ENCODE data around the gene JAM3. TPM values are rescaled to one million over a fixed set of nuclear protein-coding genes. Genes with fewer than 3 reads are reported as not detected.
A peak's percentile ranks its signal among the peaks of the same experiment; 100 is the strongest.

Gene JAM3
- total RNA-seq, 1 donor from 2014 or later, result 65.8 TPM

DNA sequence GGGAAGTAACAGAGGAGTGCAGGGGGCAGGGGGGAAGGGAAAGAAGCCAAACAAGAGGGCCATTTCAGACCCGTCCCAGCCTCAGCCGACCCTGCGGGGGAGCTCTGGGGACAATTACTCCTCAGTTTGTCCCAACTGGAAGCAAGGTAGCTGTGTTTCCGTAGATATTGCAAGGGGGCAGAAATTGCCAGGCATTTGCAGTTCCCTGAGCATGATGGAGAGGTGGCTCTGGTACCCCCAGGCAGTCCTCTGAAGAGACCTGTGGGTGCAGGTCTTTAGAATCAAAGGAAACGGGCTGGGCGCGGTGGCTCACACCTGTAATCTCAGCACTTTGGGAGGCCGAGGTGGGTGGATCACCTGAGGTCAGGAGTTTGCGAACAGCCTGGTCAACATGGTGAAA is 13.8 kb upstream of the JAM3 start:
- no peaks in the 10 kb centered on the region for H3K9me3 ChIP-seq (ENCODE audit: control insufficient read depth in 3 of 3, low read length in 3 of 3)
- H3K27ac ChIP-seq (ENCODE audit: low read depth, low read length), result no peak overlapping the region
- no peak overlapping the region for H3K4me3 ChIP-seq (ENCODE audit: low read length in 3 of 3)
- H3K36me3 ChIP-seq (ENCODE audit: control insufficient read depth in 3 of 3, insufficient read depth in 3 of 3, low read length in 3 of 3), result no peaks in the 10 kb centered on the region
- peaks cover 0 to 8% (median 0%) of the 10 kb centered on the region in 3 donors for H3K27me3 ChIP-seq (ENCODE audit: control insufficient read depth in 3 of 3, insufficient read depth in 3 of 3, low read length in 3 of 3)
- H3K9ac ChIP-seq (ENCODE audit: low read depth in 1 of 3, low read length in 3 of 3), result no peak overlapping the region
- H3K4me1 ChIP-seq (ENCODE audit: control insufficient read depth in 3 of 3, insufficient read depth in 3 of 3, low read length in 3 of 3), result peaks cover 5 to 9% (median 6%) of the 10 kb centered on the region in 3 donors

GRCh38 chr11:134060316-134060715 is 8.6 kb upstream of the JAM3 start:
- H3K9ac ChIP-seq (ENCODE audit: low read depth in 1 of 3, low read length in 3 of 3), result no peak overlapping the region
- H3K27ac ChIP-seq (ENCODE audit: low read depth, low read length), result no peak overlapping the region
- H3K9me3 ChIP-seq (ENCODE audit: control insufficient read depth in 3 of 3, low read length in 3 of 3), result no peaks in the 10 kb centered on the region
- no peaks in the 10 kb centered on the region for H3K36me3 ChIP-seq (ENCODE audit: control insufficient read depth in 3 of 3, insufficient read depth in 3 of 3, low read length in 3 of 3)
- no peaks in the 10 kb centered on the region for H3K4me1 ChIP-seq (ENCODE audit: control insufficient read depth in 3 of 3, insufficient read depth in 3 of 3, low read length in 3 of 3)
- H3K27me3 ChIP-seq (ENCODE audit: control insufficient read depth in 3 of 3, insufficient read depth in 3 of 3, low read length in 3 of 3), result peaks cover 0 to 8% (median 2%) of the 10 kb centered on the region in 3 donors
- no peak overlapping the region for H3K4me3 ChIP-seq (ENCODE audit: low read length in 3 of 3)

GRCh38 chr11:134062265-134063123 is 6.4 kb upstream of the JAM3 start:
- Histone ChIP-seq H3K9ac (ENCODE audit: low read depth in 1 of 3, low read length in 3 of 3) (no peak overlapping the region), H3K9me3 (ENCODE audit: control insufficient read depth in 3 of 3, low read length in 3 of 3) (no peaks in the 10 kb centered on the region), H3K4me3 (ENCODE audit: low read length in 3 of 3) (no peak overlapping the region), H3K27ac (ENCODE audit: low read depth, low read length) (no peak overlapping the region), H3K4me1 (ENCODE audit: control insufficient read depth in 3 of 3, insufficient read depth in 3 of 3, low read length in 3 of 3) (no peaks in the 10 kb centered on the region), H3K36me3 (ENCODE audit: control insufficient read depth in 3 of 3, insufficient read depth in 3 of 3, low read length in 3 of 3) (no peaks in the 10 kb centered on the region), H3K27me3 (ENCODE audit: control insufficient read depth in 3 of 3, insufficient read depth in 3 of 3, low read length in 3 of 3) (peaks cover 2 to 14% (median 2%) of the 10 kb centered on the region in 3 donors)

- no peaks in the 10 kb centered on the region for H3K36me3 ChIP-seq (ENCODE audit: control insufficient read depth in 3 of 3, insufficient read depth in 3 of 3, low read length in 3 of 3)
- peaks cover 2 to 11% (median 2%) of the 10 kb centered on the region in 3 donors for H3K27me3 ChIP-seq (ENCODE audit: control insufficient read depth in 3 of 3, insufficient read depth in 3 of 3, low read length in 3 of 3)
- no peaks in the 10 kb centered on the region for H3K4me1 ChIP-seq (ENCODE audit: control insufficient read depth in 3 of 3, insufficient read depth in 3 of 3, low read length in 3 of 3)
- no peak overlapping the region for H3K4me3 ChIP-seq (ENCODE audit: low read length in 3 of 3)
- no peaks in the 10 kb centered on the region for H3K9me3 ChIP-seq (ENCODE audit: control insufficient read depth in 3 of 3, low read length in 3 of 3)
- H3K9ac ChIP-seq (ENCODE audit: low read depth in 1 of 3, low read length in 3 of 3), result no peak overlapping the region
- H3K27ac ChIP-seq (ENCODE audit: low read depth, low read length), result no peak overlapping the region
Observed at GRCh38 chr11:134063124-134063495, 5.8 kb upstream of the JAM3 start.

DNA sequence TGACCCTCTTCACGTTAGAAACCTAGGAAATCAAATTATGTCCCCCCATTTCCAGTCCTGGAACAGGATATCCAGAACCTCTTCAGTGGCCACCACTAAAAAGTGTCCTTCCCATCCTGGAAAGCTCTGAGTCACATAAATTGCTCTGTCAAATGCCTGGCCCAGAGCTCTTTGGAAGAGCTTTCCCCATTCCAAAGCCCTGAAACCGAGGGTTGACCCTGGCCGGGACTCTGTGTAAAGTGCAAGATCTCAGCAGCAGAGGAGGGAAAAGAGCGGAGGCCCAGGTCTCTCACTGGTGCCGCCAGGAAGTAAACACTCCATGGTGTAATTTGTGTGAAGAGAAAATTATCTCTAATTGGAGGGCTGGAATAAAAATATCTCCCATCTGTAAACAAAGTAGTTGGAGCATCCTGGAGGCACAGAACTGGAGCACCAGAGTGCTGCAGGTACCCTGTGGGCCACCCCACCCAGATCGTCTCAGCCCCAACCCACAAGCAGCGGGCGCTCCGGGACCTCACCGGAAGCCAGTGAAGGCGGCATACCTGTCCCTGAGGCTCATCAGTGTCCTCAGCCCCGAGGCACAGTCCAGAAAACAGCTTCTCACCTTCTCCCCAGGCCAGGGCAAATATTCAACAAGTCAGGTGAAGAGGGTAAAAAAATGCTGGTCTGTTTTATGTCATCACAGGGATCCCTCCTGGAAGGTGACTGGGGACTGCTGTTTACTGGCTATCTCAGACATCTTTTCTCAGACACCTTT is 4.7 kb upstream of the JAM3 start:
- no peaks in the 10 kb centered on the region for H3K36me3 ChIP-seq (ENCODE audit: control insufficient read depth in 3 of 3, insufficient read depth in 3 of 3, low read length in 3 of 3)
- H3K27me3 ChIP-seq (ENCODE audit: control insufficient read depth in 3 of 3, insufficient read depth in 3 of 3, low read length in 3 of 3), result peaks cover 2 to 9% (median 7%) of the 10 kb centered on the region in 3 donors
- H3K9ac ChIP-seq (ENCODE audit: low read depth in 1 of 3, low read length in 3 of 3), result no peak overlapping the region
- no peaks in the 10 kb centered on the region for H3K9me3 ChIP-seq (ENCODE audit: control insufficient read depth in 3 of 3, low read length in 3 of 3)
- peaks cover 0 to 2% (median 0%) of the 10 kb centered on the region in 3 donors for H3K4me1 ChIP-seq (ENCODE audit: control insufficient read depth in 3 of 3, insufficient read depth in 3 of 3, low read length in 3 of 3)
- no peak overlapping the region for H3K4me3 ChIP-seq (ENCODE audit: low read length in 3 of 3)
- H3K27ac ChIP-seq (ENCODE audit: low read depth, low read length), result no peak overlapping the region

DNA sequence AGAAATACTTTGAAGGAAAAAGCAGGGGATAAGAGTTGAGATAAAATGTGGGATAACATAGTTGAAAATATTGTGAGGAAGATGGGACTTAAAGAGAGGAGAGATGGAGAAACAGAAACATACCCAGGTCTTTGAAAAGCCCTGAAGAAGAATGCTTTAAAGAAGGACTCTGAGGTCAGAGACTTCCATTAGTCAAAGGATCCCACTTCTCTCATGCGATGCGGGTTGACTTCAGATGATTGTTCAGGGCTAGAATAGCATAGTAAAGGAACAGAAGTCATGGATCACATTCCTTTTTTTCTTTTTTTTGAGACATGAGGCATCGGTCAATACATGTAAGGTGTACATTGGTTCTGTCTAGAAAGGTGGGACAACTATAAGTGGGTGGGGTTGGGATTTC is 3.5 kb upstream of the JAM3 start:
- Histone ChIP-seq H3K27me3 (ENCODE audit: control insufficient read depth in 3 of 3, insufficient read depth in 3 of 3, low read length in 3 of 3) (peaks cover 2 to 9% (median 7%) of the 10 kb centered on the region in 3 donors), H3K27ac (ENCODE audit: low read depth, low read length) (no peak overlapping the region), H3K36me3 (ENCODE audit: control insufficient read depth in 3 of 3, insufficient read depth in 3 of 3, low read length in 3 of 3) (no peaks in the 10 kb centered on the region), H3K9me3 (ENCODE audit: control insufficient read depth in 3 of 3, low read length in 3 of 3) (no peaks in the 10 kb centered on the region), H3K4me1 (ENCODE audit: control insufficient read depth in 3 of 3, insufficient read depth in 3 of 3, low read length in 3 of 3) (peaks cover 0 to 2% (median 0%) of the 10 kb centered on the region in 3 donors), H3K4me3 (ENCODE audit: low read length in 3 of 3) (no peak overlapping the region), H3K9ac (ENCODE audit: low read depth in 1 of 3, low read length in 3 of 3) (no peak overlapping the region)

- Histone ChIP-seq H3K27ac (ENCODE audit: low read depth, low read length) (no peak overlapping the region), H3K4me3 (ENCODE audit: low read length in 3 of 3) (no peak overlapping the region), H3K4me1 (ENCODE audit: control insufficient read depth in 3 of 3, insufficient read depth in 3 of 3, low read length in 3 of 3) (peaks cover 0 to 2% (median 0%) of the 10 kb centered on the region in 3 donors), H3K9ac (ENCODE audit: low read depth in 1 of 3, low read length in 3 of 3) (no peak overlapping the region), H3K9me3 (ENCODE audit: control insufficient read depth in 3 of 3, low read length in 3 of 3) (no peaks in the 10 kb centered on the region), H3K36me3 (ENCODE audit: control insufficient read depth in 3 of 3, insufficient read depth in 3 of 3, low read length in 3 of 3) (no peaks in the 10 kb centered on the region), H3K27me3 (ENCODE audit: control insufficient read depth in 3 of 3, insufficient read depth in 3 of 3, low read length in 3 of 3) (peaks cover 2 to 9% (median 7%) of the 10 kb centered on the region in 3 donors)
Observed at GRCh38 chr11:134066943-134067885, 1.7 kb upstream of the JAM3 start.

DNA sequence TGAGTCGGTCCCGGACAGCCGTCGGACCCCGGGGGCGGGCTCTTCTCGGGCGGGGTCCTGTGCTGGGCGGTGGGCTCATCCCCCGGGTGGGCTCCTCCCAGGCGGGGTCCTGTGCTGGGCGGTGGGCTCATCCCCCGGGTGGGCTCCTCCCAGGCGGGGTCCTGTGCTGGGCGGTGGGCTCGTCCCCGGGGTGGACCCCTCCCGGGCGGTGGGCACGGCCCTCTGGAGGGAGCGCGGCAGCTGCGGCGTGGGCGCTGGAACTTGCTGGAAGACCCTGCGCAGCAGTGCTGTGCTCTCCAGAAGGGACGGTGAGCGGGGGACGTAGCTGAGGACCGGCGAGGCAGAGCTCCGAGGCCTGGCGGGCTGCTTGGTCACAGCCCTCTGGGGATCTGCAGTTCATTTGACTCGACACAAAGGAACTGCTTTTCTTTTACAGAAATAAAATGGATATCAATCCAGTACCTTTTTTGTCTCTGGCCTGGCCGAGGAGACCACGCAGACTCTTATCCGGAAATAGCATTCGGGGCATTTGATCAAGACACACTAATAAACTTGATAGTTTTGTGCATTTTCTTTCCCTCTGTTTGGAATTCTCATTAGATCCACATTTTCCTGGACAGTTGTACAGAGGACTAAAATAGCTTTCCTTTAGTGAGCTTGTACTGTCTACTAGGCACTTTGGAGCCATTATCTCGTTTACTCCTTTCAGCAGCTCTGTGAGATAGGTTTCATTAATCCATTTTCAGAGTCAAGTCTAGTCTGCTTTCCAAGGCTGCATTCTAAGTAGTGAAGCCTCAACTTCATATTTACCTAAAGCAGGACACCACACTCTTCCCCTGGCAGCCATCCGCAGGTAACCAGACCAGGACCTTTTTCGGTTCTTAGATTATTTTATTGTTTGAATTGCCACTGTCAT is 812 bp downstream of the JAM3 start:
- Histone ChIP-seq H3K27ac (ENCODE audit: low read depth, low read length) (peak overlapping the region; percentile 73), H3K9me3 (ENCODE audit: control insufficient read depth in 3 of 3, low read length in 3 of 3) (no peaks in the 10 kb centered on the region), H3K27me3 (ENCODE audit: control insufficient read depth in 3 of 3, insufficient read depth in 3 of 3, low read length in 3 of 3) (peaks cover 0 to 7% (median 7%) of the 10 kb centered on the region in 3 donors), H3K9ac (ENCODE audit: low read depth in 1 of 3, low read length in 3 of 3) (peak overlapping the region in 2 of 3 donors; percentile 52 to 78), H3K4me1 (ENCODE audit: control insufficient read depth in 3 of 3, insufficient read depth in 3 of 3, low read length in 3 of 3) (peaks cover 0 to 2% (median 0%) of the 10 kb centered on the region in 3 donors), H3K36me3 (ENCODE audit: control insufficient read depth in 3 of 3, insufficient read depth in 3 of 3, low read length in 3 of 3) (no peaks in the 10 kb centered on the region), H3K4me3 (ENCODE audit: low read length in 3 of 3) (peak overlapping the region; percentile 59 to 86 (median 74))
